ENCODE results near the gene ARID5A.
"Not testable (repeated sequence)": the region's sequence is repeated elsewhere in the genome, so short reads cannot be mapped to it uniquely, and the experiment has no call there.

The ARID5A gene

DNA sequence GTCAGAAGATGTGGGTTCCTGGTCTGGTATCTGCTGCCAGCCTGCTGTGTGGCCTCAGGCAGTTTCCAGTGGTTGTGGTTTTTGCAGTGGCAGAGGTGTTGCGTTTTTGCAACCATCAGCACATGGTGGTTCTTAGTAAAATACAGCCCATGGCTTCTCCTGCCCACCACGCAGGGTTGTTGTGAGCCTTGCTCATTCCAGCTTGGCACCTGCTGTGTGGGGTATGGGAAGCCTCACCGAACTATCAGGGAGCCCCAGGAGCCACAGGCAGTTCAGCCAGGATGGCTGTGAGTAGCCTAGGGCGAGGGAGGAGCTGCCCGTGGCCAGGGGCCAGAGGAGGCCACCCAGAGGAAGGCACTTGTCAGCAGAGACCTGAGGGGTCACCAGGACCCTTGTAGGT, 9.8 kb downstream of the ARID5A start:
- DNase-seq: no peak

DNA sequence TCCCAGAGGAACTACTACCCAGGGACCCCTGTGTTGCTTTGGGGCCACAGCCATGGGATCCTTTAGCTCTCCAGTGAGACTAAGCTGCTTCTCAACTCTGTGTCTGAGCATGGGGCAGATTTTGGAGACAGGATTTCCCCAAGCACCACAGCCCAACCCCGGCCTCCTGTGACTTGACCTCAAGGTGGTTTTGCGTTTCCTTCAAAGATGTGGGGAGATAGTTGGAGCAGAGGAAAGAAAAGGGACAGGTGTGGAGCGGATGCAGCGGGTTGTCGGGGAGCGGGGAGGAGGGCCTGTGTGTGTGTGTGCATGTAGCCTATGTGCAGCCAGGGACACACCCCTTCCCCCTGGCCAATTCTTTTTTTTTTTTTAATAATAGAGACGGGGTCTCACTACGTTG, 10.2 kb downstream of the ARID5A start:
- DNase-seq: no peak

DNA sequence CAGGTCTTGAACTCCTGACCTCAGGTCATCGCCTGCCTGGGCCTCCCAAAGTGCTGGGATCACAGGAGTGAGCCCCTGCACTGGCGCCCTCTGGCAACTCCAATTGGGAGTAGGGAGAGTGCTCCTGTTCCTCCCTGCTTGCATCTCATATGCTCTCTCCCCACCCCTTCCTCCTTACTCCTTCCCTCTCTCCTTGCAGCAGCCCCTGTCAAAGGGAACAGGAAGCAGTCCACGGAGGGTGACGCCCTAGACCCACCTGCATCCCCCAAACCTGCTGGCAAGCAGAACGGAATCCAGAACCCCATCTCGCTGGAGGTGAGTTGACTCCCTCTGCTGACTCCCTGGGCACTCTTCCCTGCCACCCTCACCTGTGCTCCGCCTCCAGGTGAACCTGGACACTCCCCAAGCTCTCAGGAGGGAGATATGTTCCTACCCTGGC, 10.7 kb downstream of the ARID5A start:
- no peak for DNase-seq

DNA sequence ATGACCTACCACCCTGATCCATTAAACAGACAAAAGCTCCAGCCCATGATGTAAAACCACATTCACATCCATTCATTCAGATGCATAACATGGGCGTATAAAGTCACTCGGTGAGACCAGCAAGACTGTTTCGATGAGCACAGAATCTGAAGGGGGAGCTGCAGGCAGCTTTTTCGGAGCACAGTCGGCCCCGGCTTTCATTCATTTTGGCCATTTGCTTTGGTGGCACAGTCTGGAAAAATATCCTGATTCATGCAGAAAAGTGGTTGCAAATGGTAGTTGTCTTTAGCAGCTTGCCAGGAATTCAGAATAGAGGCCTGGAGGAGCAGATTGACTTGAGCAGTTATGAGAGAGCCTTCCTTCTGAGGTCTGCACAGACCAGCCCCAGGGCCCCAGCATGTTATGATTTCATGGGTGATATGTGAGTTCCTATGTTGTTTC, 11.2 kb downstream of the ARID5A start:
- no peak for DNase-seq

DNA sequence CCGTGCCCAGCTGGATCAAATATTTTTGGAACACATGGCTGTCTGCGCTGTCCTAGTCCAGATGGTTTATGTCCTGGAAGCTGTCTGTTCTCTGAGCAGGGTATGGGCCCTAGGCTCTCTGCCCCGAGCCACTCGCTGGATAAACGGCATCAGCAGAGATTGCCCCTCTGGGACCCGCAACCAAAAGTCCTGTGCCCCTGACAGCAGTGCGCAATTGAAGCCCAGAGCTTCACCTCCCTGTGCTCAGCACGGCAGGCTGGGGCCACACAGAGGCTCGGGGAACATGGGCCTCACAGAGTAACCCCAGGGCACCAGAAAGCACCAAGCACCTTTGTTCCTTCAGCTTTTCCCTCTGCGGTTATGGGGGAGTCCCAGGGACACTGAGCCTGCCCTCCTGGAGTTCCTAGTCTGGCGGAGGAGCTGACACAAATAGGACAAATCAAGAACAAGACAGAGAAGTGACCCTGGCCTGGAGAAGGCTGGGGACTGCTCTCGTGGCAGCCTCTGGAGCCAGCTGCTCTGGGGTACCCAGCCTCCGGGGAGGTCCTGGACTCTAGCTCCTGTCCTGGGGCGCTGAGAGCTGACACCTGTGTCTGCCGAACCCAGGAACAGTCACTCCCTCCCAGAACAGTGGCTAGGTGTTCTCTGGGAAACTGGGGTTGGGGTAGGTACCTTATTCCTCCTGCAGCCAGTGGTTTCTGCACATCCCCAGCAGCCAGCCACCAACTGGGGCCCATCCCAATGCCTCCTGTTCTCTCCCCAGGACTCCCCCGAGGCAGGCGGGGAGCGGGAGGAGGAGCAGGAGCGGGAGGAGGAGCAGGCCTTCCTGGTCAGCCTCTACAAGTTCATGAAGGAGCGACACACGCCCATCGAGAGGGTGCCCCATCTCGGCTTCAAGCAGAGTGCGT, 12.3 kb downstream of the ARID5A start:
- no peak for DNase-seq

DNA sequence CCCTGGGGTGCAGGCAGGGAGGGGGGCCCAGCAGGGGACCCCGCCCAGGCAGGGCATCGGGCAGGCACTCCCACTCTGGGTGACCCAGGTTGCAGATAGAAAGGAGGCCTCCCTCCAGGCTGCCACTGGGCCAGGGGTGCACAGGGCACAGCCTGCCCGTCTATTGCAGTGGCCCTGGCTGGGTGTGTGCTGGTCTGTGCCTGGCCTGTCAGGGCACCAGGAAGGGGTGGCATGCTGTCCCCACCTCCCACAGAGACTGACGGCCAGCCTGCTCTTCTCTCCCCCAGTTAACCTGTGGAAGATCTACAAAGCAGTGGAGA, 12.9 kb downstream of the ARID5A start:
- no peak for DNase-seq

DNA sequence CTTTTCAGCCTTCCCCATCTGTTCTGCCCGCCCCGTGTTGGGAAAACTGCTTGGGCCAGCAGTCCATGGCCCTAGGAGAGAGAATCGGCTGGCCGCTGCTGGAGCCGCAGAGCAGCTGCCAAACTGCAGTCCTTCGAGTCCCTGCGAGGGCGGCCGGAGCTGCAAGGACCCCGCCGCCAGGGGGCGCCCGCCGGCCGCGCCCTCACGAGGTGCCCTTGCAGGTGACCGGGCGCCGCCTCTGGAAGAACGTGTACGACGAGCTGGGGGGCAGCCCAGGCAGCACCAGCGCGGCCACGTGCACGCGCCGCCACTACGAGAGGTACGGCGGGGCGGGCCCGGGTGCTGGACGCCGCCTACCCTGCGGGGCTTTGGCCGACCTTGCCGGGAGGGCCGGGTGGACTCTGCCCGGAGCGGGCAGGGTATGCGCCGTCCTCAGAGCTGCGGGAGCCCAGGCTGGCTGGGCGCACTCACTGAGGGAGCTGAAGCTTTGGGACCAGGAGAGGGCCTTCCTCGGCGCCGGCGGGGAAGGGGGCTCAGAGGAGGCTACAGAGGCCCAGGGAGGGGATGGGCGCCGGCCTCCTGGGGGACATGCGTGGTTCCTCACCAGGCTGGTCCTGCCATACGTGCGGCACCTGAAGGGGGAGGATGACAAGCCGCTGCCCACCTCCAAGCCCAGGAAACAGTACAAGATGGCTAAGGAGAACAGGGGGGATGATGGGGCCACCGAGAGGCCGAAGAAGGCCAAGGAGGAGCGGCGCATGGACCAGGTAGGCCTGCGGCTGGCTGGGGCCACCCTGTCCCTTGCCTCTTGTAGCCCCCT, 13.6 kb downstream of the ARID5A start:
- DNase-seq: no peak

DNA sequence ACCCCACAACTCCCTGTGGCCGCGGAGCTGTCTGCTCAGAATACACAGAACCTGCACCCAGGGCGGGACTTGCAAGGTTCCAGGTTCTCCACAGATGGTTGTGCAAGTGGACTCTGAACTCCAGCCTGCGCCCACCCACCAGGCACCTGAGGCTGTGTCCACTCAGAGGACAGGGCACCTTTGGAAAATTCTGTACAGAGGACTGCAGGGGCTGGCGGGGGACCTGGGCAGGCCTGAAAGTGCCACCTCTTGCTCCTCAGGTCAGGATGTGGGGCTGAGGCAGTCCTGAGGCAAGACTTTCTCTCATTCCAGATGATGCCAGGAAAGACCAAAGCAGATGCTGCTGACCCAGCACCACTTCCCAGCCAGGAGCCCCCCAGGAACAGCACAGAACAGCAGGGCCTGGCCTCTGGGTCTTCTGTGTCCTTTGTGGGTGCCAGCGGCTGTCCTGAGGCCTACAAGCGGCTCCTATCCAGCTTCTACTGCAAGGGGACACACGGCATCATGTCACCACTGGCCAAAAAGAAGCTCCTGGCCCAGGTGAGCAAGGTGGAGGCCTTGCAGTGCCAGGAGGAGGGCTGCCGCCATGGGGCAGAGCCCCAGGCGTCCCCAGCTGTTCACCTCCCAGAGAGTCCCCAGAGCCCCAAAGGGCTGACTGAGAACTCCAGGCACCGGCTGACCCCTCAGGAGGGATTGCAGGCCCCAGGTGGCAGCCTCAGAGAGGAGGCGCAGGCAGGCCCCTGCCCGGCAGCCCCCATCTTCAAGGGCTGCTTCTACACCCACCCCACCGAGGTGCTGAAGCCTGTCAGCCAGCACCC, 14.4 kb downstream of the ARID5A start:
- DNase-seq: no peak

DNA sequence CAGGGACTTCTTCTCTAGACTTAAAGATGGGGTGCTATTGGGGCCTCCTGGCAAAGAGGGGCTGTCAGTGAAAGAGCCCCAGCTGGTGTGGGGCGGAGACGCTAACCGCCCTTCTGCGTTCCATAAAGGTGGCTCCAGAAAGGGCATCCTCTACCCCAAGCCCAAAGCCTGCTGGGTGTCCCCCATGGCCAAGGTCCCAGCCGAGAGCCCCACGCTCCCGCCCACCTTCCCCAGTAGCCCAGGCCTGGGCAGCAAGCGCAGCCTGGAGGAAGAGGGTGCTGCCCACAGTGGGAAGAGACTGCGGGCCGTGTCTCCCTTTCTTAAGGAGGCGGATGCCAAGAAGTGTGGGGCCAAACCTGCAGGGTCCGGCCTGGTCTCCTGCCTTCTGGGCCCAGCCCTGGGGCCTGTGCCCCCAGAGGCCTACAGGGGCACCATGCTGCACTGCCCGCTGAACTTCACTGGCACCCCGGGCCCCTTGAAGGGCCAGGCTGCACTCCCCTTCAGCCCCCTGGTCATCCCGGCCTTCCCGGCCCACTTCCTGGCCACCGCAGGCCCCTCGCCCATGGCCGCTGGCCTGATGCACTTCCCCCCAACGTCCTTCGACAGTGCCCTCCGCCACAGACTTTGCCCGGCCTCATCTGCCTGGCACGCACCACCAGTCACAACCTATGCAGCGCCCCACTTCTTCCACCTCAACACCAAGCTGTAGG, 15.2 kb downstream of the ARID5A start:
- no peak for DNase-seq

DNA sequence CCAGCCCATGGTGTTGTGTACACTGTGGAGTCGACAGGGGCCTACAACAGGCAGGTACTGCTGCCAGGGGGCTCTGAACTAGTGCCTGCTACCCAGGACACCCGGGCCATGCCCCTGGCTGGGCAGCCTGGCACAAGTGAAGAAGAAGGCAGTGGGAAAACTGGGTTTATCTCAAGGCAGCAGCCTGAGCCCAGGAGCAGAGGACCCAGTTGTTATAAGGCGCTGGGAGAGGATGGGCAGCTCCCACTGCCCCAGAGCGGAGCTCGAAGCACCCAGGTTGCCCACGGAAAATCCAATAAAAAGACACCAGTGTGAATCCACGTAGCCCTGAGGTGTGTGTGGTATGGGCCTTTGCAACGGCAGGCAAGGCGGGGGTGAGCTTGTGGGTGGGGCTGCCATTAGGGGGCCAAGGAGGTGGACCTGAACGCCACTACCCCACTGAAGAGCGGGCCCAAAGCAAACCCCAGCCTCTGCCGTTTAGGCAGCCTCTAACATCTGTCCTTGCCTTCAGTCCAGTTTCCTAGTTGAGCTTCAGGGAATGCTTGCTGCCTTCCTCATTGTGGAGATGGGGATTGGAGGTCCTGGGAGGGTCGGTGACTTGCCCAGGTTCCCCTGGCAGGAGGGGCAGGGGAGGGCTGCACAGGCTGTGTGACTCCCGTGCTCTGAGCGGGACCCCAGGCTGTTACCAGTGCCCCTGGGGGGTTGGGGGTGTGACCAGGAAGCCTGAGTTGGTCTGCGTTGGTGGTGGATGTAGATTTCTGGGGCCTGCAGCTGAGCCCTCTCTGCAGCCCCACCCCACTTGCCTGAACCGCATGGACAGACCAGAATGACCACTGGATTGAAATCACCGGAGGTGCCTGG, 16.0 kb downstream of the ARID5A start:
- DNase-seq: no peak

DNA sequence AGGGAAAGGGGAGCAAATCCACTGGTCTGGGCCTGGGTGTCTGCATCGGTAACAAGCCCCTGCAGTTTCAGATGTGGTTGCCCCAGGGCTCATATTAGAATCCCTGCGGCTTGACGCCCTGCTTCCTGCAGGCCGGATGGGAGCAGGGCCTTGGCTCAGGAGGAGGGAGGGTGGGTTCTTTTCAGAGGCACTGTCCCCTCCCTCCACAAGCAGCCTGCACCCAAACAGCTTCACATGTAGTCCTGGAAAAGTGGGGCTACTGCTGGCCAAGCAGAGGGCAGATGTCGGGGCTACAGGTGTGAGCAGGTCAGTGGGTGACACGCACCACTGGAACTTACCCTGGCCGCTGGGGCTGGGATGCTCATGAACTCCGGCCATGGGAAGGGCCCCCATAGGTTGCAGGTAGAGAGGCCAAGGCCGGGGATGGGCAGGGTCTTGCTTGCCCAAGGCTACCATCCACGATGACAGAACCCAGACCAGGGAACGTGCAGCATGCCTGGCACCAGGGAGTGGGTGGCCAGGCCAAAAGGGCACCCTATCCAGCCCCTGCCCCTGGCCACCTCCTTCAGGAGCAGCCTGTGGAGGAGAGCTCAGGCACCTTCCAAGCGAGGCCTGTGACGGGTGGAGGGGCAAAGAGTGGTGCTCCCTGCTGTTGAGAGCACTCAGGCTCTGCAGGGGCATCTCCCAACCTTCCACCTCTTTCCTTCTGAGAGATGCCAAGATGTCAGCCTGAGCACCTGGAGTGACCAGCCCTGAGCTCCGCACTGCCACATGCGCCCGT, 16.8 kb downstream of the ARID5A start:
- no peak for DNase-seq

DNA sequence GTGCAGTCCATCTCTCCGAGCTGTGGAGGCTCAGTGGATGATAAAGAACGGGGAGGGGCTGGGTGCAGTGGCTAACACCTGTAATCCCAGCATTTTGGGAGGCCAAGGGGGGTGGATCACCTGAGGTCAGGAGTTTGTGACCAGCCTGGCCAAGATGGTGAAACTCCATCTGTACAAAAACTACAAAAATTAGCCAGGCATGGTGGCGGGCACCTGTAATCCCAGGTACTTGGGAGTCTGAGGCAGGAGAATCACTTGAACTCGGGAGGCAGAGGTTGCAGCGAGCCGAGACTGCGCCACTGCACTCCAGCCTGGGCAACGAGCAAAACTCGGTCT, 17.4 kb downstream of the ARID5A start:
- DNase-seq: not testable (repeated sequence)

DNA sequence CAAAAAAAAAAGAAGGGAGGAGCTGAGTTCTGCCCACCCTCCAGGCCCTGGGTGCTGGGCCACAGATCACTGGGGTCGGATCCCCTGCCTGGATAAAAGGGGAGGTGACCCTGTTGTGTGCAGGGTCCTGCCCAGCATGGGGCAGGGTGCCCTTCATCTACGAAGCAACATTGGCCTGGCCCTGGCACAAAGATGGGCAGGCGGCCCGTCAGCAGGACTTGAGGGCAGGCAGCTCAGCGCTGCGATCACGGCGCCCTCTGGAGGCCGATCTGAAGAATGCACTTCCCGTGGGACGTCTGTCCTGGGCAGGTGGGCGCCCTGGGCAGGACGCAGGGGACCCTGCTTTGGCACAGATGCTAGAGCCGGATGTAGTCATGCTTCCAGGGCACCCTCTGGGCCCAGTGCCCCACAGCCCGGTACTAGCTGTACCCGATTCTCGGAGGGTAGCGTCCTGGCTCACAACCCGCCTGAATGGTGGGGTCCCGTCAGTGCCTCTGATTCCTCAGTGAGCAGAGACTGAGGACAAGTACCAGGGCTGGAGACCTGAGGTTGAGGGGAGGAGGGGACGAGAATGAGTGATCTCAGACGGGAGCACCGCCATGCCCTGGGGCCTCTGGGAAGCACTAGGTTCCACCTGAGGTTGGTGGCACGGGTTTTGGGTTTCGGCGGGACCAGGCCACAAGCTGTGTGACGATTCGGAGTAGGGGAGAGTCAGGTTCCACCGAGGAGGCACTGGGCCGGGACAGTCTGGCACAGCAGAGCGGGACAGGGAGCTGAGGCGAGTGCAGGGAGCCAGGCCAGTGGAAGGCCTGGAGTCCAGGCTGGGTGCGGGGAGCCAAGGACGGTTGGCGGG, 18.0 kb downstream of the ARID5A start:
- peak; percentile 24 to 43 for DNase-seq

DNA sequence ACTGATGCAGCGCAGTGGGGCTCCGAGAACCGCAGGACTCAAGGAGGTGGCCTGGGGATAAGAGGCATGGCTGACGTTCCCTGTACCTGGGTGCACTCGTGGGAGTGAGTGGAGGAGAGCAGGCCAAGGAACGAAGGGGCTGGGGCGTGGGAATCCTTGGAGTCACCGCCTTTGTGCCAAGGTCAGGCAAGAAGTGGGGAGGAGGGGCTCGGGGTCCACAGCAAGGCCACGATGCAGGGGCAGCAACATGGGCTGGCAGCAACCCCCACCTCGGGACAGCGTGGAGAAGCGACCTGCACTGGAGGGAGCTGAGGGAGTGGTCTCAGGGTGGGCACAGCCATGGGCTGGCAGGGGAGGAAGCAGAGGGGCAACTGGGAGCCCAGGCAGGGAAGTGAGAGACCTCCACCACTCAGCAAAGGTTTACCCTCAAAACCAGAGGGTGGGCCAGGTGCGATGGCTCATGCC, 18.6 kb downstream of the ARID5A start:
- DNase-seq: no peak

DNA sequence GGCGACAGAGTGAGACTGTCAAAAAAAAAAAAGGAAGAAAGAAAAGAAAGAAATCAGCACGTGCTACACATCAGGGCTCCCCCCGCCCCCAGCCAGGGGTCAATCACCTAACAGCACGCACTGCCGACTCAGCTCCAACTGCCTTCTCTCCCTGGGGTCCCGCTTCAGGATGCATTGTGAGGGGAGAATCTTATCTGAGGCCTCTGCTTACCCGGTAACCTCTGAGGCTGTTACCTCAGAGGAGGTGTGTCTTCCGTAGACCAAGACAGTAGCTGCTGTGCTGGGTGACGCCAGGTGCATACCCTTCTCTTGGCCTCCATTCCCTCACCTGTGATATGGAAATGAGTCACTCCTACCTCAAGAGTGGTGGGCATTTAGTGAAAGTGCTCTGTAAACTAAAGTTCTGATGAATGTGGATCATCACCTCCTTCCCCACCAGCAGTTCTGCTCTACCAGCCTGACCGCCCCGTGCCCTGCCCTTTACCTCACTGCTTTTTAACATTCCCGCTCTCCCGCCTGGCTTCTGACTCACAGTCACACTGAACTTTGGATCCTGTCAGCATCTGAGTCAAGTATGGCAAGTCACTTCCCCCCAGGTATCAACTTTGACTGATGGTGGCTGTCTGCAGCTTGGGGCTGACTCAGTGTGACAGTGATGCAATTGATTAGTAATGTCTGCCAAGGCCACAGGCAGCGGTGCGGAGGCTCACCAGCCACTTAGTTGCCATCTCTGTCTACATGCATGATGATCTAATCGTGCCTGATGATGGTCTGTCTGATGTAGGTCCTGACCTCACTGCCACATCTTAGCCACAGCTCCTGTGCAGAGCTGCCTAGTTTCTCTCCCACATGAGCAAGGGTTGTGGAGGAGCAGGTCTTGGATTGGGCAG, 20.1 kb downstream of the ARID5A start:
- DNase-seq: peak; percentile 25 to 30

DNA sequence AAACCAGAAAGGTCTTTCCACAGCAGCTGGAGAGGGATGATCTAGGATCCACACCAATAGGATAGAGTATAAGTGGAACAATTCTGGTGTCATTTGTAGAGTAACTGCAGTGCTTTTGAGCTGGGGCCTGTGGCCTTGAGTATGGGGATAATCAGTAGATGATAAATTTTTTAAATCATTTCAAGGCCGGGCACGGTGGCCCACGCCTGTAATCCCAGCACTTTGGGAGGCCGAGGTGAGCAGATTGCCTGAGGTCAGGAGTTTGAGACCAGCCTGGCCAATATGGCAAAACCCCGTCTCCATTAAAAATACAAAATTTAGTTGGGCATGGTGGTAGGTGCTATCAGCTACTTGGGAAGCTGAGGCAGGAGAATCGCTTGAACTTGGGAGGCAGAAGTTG, 20.9 kb downstream of the ARID5A start:
- DNase-seq: not testable (repeated sequence)

DNA sequence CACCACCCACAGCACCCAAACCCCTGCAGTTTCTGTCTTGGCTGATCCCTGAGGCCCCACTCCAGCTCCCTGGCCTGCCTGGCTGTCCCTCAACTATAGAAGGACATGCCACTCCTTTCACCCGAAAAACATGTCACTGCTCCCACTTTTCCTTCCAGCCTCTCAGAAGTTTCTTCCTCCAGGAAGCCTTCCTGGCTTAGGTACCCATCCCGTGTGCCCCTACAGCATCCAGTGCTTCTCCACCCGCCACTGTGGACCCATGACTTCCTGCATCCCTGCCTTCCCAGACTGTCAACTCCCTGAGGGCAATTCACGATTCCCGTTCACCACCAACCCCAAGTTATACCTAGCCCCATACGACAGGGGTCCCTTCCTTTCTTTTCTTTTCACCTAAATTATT, 21.5 kb downstream of the ARID5A start:
- DNase-seq: no peak

DNA sequence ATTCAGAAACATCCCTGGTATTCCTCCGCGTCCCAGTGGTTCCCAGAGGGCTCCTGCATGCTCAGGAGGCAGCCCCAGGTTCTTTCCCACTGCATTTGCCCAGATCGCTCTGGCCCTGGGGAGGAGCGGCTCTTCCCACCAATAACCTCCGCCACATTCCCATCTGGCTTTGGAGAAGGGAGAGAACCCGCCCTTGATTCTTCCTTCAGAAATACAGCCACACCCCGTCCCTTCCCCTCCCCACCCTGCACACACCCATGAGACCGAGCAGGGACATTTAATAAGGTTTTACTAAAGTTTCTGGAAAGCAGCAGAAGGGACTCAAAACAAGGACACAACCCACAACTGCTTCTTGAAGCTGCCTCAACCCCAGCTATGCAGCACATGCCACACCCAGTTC, 21.9 kb downstream of the ARID5A start:
- DNase-seq: no peak

DNA sequence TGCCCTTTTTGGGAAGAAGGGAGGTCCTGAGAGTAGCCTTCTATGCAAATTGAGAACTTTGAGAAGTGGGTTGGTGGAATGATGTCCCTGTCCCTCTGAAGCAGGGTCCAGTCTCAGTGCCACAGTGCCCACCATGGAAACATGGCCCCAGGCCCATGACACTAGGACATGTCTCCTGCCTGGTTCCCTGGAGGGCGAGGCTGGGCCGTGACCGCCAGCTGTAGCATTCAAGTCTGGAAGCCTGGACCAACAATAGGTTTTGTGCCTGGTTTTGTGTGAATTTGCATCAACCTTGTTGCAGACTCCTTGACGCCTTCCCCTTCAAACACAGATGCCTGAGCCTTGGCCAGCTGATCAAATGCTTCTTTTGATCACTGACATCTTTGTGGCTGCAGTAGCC, 27.5 kb downstream of the ARID5A start:
- no peak for DNase-seq
